ENCODE data around the gene FBXO33.

DNA sequence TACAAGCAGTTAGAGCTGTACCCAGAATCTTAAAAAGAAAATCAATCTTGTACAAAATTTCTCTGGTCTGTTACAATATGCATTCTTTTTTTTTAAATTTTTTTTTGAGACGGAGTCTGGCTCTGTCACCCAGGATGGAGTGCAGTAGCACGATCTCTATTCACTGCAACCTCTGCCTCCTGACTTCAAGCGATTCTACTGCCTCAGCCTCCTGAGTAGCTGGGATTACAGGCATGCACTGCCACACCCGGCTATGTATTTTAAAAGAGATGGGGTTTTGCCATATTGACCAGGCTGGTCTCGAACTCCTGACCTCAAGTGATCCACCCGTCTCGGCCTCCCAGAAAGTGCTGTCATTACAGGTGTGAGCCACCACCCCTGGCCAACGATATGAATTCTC, 4.1 kb downstream of the FBXO33 start:
- TF ChIP-seq, protein P1, sequence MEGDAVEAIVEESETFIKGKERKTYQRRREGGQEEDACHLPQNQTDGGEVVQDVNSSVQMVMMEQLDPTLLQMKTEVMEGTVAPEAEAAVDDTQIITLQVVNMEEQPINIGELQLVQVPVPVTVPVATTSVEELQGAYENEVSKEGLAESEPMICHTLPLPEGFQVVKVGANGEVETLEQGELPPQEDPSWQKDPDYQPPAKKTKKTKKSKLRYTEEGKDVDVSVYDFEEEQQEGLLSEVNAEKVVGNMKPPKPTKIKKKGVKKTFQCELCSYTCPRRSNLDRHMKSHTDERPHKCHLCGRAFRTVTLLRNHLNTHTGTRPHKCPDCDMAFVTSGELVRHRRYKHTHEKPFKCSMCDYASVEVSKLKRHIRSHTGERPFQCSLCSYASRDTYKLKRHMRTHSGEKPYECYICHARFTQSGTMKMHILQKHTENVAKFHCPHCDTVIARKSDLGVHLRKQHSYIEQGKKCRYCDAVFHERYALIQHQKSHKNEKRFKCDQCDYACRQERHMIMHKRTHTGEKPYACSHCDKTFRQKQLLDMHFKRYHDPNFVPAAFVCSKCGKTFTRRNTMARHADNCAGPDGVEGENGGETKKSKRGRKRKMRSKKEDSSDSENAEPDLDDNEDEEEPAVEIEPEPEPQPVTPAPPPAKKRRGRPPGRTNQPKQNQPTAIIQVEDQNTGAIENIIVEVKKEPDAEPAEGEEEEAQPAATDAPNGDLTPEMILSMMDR (IDR thresholded peaks at IDR 0.05; ENCODE audit: insufficient read depth, low read depth, low read length): no peak
- no peak for TF ChIP-seq EZH2 (IDR thresholded peaks at IDR 0.05; ENCODE audit: insufficient read depth, low read length)

Measured in astrocyte (in vitro differentiated cells and primary cell).